GM18519 (cell line): ENCODE data around the gene DNAJB12.
"Not testable (repeated sequence)": the region's sequence is repeated elsewhere in the genome, so short reads cannot be mapped to it uniquely, and the experiment has no call there.

ENCODE experiments used
- ATAC-seq: cut with Tn5 transposase; IDR thresholded peaks from one replicate; pipeline ENCODE4 v1.9.1; 2021; ENCODE audit warnings: mild to moderate bottlenecking, moderate library complexity; ENCODE audit not compliant: unreplicated experiment, low FRiP score

The DNAJB12 gene

DNA sequence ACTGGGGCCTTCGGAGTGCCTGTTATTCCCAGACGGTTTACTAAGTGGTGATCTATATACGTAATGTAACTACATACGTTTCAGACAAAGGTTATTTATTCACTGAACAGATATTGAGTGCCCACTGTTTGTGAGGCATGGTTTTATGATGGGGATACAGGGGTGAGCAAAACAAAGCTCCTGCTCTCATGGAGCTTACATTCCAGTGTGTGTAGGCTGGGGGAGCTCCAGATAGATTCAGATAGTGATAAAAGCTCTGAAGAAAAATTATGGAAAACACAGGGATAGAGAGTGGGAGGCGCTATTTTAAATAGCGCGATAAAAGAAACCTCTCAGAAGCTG lies 466 bp upstream of the DNAJB12 start:
- ATAC-seq = no peak

- ATAC-seq = peak; percentile 11
Observed at GRCh38 chr10:72353965-72354355, 759 bp downstream of the DNAJB12 start.

- ATAC-seq = no peak
Observed at GRCh38 chr10:72353028-72353964, 1.4 kb downstream of the DNAJB12 start.

- no peak for ATAC-seq
Observed at GRCh38 chr10:72351479-72351878, 3.2 kb downstream of the DNAJB12 start.

DNA sequence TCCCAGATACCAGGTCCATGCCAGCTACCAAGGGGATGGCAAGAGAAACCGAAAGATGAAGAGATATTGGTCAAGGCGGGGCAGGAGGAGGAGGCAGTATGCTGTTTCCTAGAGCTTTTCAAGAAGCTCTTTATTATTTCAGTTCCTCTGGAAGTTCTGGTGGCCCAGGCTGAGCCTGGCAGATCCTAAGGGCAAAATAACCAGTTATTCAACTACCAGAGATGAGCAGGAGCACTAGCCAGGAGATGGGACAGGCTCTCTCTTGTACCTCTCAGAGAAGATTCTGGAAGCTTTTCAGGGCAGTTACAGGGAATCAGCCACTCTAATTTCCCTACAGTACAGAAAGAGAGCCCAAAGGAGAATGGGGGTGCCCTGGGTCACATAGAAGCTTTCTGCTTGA lies 5.3 kb downstream of the DNAJB12 start:
- ATAC-seq = no peak

- ATAC-seq = no peak
Observed at GRCh38 chr10:72348282-72348681, 6.4 kb downstream of the DNAJB12 start.

GRCh38 chr10:72346117-72346516 lies 8.6 kb downstream of the DNAJB12 start:
- ATAC-seq = not testable (repeated sequence)

GRCh38 chr10:72344932-72345331 lies 9.8 kb downstream of the DNAJB12 start:
- no peak for ATAC-seq

- no peak for ATAC-seq
Observed at GRCh38 chr10:72342911-72343310, 11.8 kb downstream of the DNAJB12 start.

- ATAC-seq = no peak
Observed at GRCh38 chr10:72340510-72341261, 14.0 kb downstream of the DNAJB12 start.

GRCh38 chr10:72338180-72338579 lies 16.5 kb downstream of the DNAJB12 start:
- no peak for ATAC-seq

GRCh38 chr10:72337722-72338121 lies 17.0 kb downstream of the DNAJB12 start:
- no peak for ATAC-seq

DNA sequence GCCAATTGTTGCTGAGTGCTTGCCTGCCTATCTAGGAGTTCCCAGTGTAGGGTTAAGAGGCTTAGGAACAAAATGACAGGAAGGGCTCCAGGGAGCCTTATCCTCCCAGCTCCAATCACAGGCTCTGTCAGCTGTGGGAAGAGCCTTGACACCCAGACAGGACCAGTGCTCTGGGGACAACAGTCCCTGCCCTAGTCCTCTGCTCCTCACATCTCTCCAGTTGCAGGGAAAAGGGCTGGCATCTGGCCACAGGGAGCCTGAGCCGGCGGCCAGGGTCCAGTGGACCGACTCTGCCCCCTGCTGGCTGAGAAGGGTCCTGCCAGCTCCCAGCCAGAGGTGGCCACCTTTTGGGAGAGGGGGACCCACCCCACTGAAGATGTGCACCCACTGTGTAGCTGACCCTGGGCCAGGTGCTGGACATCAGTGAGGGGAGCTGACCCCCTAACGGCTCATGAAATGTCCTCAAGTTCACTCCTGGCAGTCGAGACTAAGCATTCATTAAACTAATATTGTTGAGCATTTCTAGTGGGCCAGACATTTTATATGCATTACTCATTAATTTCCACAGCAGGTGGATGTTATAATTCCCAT lies 17.6 kb downstream of the DNAJB12 start:
- ATAC-seq = no peak

DNA sequence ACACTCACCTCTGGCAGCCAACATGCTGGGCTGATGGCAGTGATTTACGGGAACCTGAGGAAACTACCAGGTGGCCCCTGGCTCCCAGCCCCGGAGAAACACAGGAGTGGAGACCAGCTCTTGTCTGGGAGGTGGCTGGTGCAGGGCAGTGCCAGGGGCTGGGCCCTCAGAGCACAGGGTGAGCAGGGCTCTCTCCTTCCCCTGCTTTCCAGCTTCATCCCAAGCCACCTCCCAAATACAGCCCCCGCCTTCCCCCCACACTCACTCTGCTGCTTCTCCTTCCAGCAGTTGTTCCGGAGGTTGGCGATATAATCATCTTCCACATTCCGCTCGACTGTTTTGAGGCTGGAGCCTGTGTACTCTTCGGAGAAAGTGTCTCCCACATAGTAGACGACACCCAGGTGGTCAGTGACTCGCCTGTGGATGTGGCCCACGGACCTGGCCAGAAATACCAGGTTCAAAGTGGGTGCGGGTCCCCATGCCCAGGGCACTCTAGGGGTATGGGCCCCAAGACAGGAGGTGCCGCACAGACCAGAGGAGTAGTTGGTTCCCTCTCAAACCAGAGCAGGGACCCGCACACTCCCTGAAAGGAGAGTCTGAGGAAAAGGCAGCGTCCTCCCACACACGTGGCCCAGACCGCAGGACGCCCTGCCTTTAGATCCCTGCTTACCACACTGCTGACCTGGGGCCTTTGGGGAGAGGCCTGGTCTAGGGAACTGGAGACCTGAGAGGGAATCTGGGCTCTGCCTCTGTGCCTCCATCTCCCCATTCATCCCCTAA lies 18.3 kb downstream of the DNAJB12 start:
- no peak for ATAC-seq

DNA sequence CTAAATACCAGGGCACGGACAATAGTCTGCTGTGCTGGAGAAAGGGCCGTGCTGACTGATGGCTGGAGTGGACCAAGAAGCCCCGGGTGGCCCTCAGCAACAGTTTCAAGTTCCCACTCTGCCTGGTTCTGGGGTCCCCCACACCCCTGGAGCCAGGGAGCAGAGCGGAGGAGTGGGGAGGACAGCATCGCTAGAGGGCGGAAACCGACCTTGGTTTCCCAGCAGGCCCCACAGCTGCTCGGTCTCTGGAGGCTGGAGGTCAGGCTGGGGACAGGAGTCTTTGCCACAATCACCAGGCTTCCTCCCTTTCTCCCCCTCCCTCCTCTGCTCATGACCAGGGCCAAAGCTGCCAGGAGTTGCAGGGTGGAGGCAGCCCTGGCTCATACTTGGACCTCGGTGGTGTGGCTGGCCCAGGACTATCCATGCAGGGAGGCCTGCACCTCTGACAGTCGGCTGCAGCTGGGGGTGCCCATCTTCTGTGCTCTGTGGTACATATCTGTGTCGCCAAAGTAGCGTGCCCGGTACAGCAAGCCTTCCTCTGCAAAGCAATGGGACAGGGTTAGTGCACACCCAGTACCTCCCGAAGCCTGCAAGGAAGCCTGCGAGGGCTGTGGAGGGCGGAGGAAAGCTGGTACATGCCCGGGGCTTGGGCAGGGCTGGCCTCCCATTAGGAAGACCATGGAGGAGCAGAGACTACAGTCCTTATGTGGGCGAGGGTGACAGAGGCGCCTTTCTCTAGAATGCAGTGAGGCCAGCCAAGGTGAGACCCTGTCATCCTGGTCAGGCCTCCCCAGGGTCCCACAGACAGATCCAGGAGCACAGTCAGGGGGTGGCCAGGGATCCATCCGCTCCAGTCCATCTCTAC lies 19.1 kb downstream of the DNAJB12 start:
- peak; percentile 21 for ATAC-seq

DNA sequence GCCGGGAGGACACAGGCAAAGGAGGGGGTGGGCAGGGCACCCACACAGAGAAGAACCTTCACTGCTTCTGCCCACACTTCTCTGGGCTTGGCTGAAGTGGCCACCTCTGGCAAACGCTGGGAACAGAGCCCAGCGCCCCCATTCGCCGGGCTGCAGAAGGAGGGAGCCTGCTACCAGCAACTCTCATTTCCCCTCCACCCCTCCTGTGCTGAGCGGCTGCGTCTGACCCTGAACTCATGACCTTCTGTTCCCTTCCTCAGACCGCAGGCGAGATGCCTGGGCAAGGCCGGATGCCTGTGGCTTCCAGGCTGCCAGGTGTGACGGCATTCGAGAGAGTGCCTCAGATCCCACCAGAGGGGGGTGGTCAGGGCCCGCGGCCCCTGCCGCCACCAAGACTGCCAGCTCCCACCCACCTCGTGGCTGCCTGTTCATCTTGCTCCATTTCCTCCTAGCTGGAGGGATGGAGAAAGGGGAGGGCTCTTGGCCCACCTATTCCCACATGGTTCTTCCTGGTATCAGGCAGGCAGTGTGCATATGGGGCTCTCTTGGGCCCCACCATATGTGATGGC lies 19.8 kb downstream of the DNAJB12 start:
- peak; percentile 51 for ATAC-seq

GRCh38 chr10:72334196-72334824 lies 20.4 kb downstream of the DNAJB12 start:
- ATAC-seq = no peak

DNA sequence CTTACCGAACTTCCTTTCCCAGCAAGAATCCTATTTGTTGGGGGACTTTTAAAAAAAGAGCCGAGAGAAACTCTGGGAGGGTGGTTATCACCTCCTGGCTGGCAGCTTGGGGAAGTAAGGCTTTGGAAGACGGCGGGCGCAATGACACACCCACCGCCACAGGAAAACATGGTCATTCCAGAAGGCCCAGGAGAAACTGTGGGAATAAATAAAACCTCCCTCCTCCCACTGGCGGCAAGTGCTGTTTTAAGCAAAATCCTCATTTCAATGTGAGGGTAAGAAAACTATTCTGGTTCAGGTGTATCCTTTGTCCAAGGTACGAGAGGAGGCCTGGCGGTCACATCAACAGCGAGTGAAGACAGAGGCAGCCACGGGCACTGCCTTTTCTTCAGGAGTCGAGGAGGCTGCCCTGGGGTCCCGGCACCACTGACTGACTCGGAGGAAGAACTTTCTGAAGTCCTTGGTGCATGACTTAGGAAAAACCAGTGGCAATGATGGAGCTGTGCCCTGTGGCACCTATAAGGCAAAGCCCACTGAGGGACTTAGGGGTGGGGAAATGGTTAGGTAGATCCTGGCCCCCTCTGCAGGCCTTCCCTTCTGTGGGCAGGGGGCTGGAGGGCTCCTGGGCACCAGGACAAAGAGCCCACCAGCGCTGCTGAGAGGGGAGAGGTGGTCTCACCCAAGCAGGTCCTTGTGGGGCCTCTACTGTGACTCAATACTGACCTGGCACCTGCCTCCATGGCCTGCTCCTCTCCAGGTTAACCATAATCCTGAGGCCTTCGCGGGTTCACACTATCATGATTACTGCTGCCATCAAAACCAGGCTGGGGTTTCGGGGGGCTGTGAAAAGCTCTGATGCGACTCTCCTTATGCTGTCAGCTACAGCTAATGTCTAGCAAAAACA lies 21.4 kb downstream of the DNAJB12 start:
- ATAC-seq = no peak
